ENCODE data around the gene AGBL1. TPM values are rescaled to one million over a fixed set of nuclear protein-coding genes. Genes with fewer than 3 reads are reported as not detected.

Gene AGBL1
- total RNA-seq (ENCODE audit: low replicate concordance) = not detected in 2 replicates

GRCh38 chr15:86079508-86080266 is at the start of gene AGBL1:
AGBL1 (plus strand) TSS chr15:86079871.

